Measurements from ENCODE around the gene WNT7B. TPM values are rescaled to one million over a fixed set of nuclear protein-coding genes. Genes with fewer than 3 reads are reported as not detected.

The WNT7B gene
- total and polyA plus RNA-seq, 2 donors (not counting 1 experiment from before 2014, with no cell fraction given), result 0.22 to 0.67 TPM

DNA sequence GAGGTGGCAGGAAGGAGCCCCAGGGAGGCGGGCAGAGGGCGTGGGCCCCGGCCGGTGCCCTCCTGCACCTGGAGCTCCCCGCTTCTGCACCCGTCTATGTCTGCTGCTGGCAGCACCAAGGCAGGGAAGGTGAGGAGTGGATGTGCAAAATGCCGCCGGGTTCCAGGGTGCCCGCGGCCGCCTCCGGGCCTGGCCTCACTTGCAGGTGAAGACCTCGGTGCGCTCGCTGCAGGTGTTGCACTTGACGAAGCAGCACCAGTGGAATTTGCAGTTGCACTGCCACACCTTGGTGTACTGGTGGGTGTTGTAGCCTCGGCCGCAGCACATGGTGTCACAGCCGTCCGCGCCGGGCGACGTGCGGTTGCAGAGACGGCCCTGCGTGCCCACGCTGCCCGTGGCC lies 54.3 kb downstream of the WNT7B start:
- Mint-ChIP-seq H3K4me1 (peaks cover 2% of the 10 kb centered on the region), H3K27me3 (peaks cover 3% of the 10 kb centered on the region), H3K4me3 (no peak overlapping the region), H3K27ac (no peak overlapping the region), H3K9me3 (ENCODE audit: insufficient read depth) (no peaks in the 10 kb centered on the region)
- Histone ChIP-seq H3K27ac (ENCODE audit: low read length in 2 of 2) (no peak overlapping the region), H3K27me3 (replicated peaks in 1 of 4; ENCODE audit: control extremely low read depth in 1 of 4, control insufficient read depth in 3 of 4, insufficient read depth in 4 of 4, low read length in 3 of 4) (peaks cover 0 to 4% (median 0%) of the 10 kb centered on the region in 4 experiments), H3K4me1 (ENCODE audit: control insufficient read depth in 2 of 2, insufficient read depth in 2 of 2, low read length in 2 of 2) (no peaks in the 10 kb centered on the region), H2AFZ (ENCODE audit: insufficient read depth, low read depth, low read length, poor library complexity, severe bottlenecking) (no peak overlapping the region), H4K20me1 (ENCODE audit: control insufficient read depth, insufficient read depth, low read length, poor library complexity, severe bottlenecking) (no peaks in the 10 kb centered on the region), H3K36me3 (replicated peaks in 1 of 2; ENCODE audit: control extremely low read depth in 1 of 2, control insufficient read depth in 1 of 2, extremely low read depth in 1 of 2, insufficient read depth in 2 of 2, low read length in 1 of 2) (no peaks in the 10 kb centered on the region), H3K4me3 (ENCODE audit: control extremely low read depth in 1 of 5, extremely low read depth in 1 of 5, insufficient read depth in 1 of 5, low read depth in 2 of 5, low read length in 4 of 5) (no peak overlapping the region), H3K4me2 (replicated peaks; ENCODE audit: low read depth, low read length, poor library complexity, severe bottlenecking) (no peak overlapping the region), H3K9me3 (ENCODE audit: control extremely low read depth in 1 of 3, control insufficient read depth in 2 of 3, insufficient read depth in 1 of 3, low read length in 2 of 3) (no peaks in the 10 kb centered on the region), H3K9ac (ENCODE audit: low read length) (no peak overlapping the region), H3K79me2 (ENCODE audit: control insufficient read depth, insufficient read depth, low read length) (no peaks in the 10 kb centered on the region)
- ChIA-PET CTCF (no interaction called here), POLR2A (no interaction called here)
- DNase-seq (no peak), ATAC-seq (ENCODE audit: low read depth) (no peak)
- intact Hi-C loops (cut with micrococcal nuclease), result no loop called here
- TF ChIP-seq, protein P1, sequence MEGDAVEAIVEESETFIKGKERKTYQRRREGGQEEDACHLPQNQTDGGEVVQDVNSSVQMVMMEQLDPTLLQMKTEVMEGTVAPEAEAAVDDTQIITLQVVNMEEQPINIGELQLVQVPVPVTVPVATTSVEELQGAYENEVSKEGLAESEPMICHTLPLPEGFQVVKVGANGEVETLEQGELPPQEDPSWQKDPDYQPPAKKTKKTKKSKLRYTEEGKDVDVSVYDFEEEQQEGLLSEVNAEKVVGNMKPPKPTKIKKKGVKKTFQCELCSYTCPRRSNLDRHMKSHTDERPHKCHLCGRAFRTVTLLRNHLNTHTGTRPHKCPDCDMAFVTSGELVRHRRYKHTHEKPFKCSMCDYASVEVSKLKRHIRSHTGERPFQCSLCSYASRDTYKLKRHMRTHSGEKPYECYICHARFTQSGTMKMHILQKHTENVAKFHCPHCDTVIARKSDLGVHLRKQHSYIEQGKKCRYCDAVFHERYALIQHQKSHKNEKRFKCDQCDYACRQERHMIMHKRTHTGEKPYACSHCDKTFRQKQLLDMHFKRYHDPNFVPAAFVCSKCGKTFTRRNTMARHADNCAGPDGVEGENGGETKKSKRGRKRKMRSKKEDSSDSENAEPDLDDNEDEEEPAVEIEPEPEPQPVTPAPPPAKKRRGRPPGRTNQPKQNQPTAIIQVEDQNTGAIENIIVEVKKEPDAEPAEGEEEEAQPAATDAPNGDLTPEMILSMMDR (IDR thresholded peaks at IDR 0.05), result no peak
- TF ChIP-seq EZH2 (IDR thresholded peaks at IDR 0.05; ENCODE audit: borderline replicate concordance, insufficient read depth, low read depth, low read length, poor library complexity, severe bottlenecking), result no peak
- WGBS (ENCODE audit: insufficient coverage), result 92% methylated on average over 29 of the region's 29 CpGs

DNA sequence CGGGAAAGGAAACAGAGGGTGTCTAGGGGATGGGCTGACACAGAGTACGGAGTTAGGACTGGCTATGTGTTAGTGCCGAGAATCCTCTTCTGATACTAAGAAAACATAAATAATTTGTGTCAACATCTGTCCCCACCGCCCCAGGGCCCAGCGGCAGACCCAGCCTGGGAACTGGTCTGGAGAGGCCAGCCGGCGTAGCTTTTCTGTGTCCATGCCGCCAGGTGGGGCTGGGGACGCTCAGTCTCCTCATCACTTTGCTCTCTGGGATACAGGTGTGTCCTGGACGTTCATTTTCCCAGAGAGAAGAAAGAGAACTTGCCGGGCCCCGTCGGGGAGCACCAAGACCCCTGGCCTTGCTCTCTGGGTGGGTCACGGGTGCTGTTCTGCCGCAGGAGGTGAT lies 54.7 kb downstream of the WNT7B start:
- CTCF ChIA-PET, result no interaction called here
- intact Hi-C loops (cut with micrococcal nuclease), result no loop called here
- 88% methylated on average over 12 of the region's 15 CpGs for WGBS (ENCODE audit: insufficient coverage)

More for the DNA sequence above, 54.7 kb downstream of the WNT7B start:
- H3K79me2 ChIP-seq (ENCODE audit: control insufficient read depth, insufficient read depth, low read length), result no peaks in the 10 kb centered on the region
- no peak overlapping the region for H3K4me3 ChIP-seq (ENCODE audit: control extremely low read depth in 1 of 5, extremely low read depth in 1 of 5, insufficient read depth in 1 of 5, low read depth in 2 of 5, low read length in 4 of 5)
- H3K9me3 ChIP-seq (ENCODE audit: control extremely low read depth in 1 of 3, control insufficient read depth in 2 of 3, insufficient read depth in 1 of 3, low read length in 2 of 3), result no peaks in the 10 kb centered on the region
- Mint-ChIP-seq H3K4me3 (no peak overlapping the region), H3K4me1 (peaks cover 2% of the 10 kb centered on the region), H3K27ac (no peak overlapping the region), H3K27me3 (peaks cover 6% of the 10 kb centered on the region), H3K9me3 (ENCODE audit: insufficient read depth) (no peaks in the 10 kb centered on the region)
- no peak overlapping the region for H3K4me2 ChIP-seq (replicated peaks; ENCODE audit: low read depth, low read length, poor library complexity, severe bottlenecking)
- no peak overlapping the region for H3K9ac ChIP-seq (ENCODE audit: low read length)
- ATAC-seq (ENCODE audit: low read depth), result no peak
- H3K4me1 ChIP-seq (ENCODE audit: control insufficient read depth in 2 of 2, insufficient read depth in 2 of 2, low read length in 2 of 2), result no peaks in the 10 kb centered on the region
- TF ChIP-seq EZH2 (IDR thresholded peaks at IDR 0.05; ENCODE audit: borderline replicate concordance, insufficient read depth, low read depth, low read length, poor library complexity, severe bottlenecking), result no peak
- TF ChIP-seq, protein P1 (IDR thresholded peaks at IDR 0.05), result no peak
- no peaks in the 10 kb centered on the region for H4K20me1 ChIP-seq (ENCODE audit: control insufficient read depth, insufficient read depth, low read length, poor library complexity, severe bottlenecking)
- no peaks in the 10 kb centered on the region for H3K36me3 ChIP-seq (replicated peaks in 1 of 2; ENCODE audit: control extremely low read depth in 1 of 2, control insufficient read depth in 1 of 2, extremely low read depth in 1 of 2, insufficient read depth in 2 of 2, low read length in 1 of 2)
- POLR2A ChIA-PET, result no interaction called here
- no peak overlapping the region for H2AFZ ChIP-seq (ENCODE audit: insufficient read depth, low read depth, low read length, poor library complexity, severe bottlenecking)
- H3K27me3 ChIP-seq (replicated peaks in 1 of 4; ENCODE audit: control extremely low read depth in 1 of 4, control insufficient read depth in 3 of 4, insufficient read depth in 4 of 4, low read length in 3 of 4), result peaks cover 0 to 4% (median 0%) of the 10 kb centered on the region in 4 experiments
- DNase-seq, result no peak
- H3K27ac ChIP-seq (ENCODE audit: low read length in 2 of 2), result no peak overlapping the region

All from B cell (primary cell).